CD4-positive, alpha-beta T cell treated with Interleukin-10 for 1 hour (primary cell): ENCODE data around the gene SLC6A19.
A peak's percentile ranks its signal among the peaks of the same experiment; 100 is the strongest.
"Not testable (repeated sequence)": the region's sequence is repeated elsewhere in the genome, so short reads cannot be mapped to it uniquely, and the experiment has no call there.

Experiments used
- DNase-seq: peaks from one replicate; pipeline ENCODE4 v3.0.0-alpha.2; 2020

Gene SLC6A19

DNA sequence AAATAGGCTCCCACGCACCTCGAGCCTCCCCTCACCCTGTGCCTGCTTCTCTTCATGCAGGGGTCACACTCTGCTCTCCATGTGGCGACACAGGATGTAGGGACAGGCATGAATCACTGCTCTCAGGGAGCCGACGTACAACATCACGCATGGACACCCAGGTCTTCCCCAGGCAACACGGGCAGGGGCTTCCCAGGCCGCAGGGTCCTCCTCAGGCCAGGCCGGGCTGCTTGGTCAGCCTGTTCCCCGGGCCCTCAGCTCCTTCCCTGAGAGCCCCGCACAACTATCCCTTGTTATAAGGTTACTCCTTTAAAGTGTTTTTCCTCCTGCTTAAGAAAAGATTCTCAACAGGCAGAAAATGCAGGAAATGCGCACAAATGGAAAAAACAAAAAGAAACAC, 24.8 kb downstream of the SLC6A19 start:
- no peak for DNase-seq

DNA sequence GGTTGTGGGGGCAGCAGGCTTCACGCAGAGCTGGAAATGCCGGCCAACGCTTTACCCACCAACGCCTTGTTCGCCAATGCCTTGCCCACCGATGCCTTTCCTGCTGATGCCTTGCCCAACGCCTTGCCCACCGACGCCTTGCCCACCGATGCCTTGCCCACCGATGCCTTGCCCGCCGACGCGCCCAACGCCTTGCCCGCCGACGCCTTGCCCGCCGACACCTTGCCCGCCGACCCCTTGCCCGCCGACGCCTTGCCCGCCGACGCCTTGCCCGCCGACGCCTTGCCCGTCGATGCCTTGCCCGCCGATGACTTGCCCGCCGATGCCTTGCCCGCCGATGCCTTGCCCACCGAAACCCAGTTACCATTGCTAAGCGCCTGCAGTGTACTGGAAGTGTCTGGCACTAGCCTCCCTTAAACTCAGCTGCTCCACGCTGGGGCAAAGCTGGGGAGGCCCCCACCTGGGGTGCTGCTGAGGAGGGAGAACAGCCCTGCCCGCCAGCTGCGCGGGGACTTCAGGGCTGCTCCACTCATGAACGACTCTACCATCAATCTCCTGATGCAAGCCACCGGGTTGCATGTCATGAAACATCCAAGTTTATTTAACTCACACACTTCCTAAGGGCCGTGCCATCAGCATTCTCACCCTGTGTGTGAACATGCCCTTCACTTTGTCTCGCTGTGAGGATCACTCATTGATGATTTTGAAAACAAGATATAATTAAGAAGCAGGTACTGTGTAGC, 25.6 kb downstream of the SLC6A19 start:
- DNase-seq = no peak

DNA sequence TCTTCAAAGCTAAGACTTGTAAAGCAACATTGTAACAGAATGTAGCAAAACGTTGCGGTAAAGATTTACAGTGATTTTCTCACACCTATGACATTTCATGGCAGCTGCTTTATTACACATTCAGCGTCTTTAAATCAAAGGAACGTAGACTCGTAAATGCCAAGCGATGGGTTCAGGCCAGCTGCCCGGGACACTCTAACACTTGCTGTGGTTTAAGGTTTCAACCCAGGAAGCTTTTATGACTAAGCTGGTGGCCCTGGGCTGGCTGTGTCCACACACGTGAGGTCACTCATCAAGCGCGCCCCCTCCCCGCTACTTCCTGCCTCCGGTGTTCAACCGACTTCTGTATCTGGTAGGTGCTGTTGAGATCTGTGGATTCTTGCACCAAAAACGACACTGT, 26.3 kb downstream of the SLC6A19 start:
- DNase-seq = no peak

DNA sequence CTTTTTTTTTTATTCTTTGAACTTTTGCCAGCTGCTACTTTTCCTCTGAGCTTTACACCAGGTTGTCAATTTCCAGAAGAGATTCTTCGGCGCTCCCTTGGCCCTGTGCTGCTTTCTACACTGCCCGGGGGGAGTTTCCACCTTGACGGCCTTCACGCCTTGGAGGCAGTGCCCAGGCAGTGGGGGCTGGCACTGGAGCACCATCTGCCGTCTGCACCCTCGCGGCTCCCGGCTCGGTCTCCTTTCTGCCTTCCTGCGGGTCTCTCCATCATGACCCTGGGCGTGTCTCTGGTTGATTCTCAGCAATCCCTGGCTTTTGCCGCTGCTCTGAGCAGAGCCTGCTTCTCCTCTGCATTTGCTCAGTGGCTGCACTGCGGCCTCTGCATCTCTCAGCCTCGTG, 26.7 kb downstream of the SLC6A19 start:
- DNase-seq = no peak

DNA sequence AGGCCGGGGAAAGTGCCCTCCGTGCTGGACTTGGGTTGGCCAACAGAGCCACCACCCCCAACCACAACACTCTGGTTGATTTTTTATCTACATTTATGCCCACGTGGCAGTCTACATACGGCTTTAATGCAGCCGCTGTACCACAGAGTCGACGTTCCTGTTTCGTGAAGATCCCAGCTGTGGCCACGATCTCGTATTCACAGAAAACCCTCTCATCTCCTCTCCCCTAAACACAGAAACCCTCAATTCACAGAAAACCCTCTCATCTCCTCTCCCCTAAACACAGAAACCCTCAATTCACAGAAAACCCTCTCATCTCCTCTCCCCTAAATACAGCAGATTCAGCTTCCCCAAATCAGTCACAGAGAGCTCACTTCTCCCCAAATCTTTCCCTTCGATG, 27.6 kb downstream of the SLC6A19 start:
- not testable (repeated sequence) for DNase-seq

DNA sequence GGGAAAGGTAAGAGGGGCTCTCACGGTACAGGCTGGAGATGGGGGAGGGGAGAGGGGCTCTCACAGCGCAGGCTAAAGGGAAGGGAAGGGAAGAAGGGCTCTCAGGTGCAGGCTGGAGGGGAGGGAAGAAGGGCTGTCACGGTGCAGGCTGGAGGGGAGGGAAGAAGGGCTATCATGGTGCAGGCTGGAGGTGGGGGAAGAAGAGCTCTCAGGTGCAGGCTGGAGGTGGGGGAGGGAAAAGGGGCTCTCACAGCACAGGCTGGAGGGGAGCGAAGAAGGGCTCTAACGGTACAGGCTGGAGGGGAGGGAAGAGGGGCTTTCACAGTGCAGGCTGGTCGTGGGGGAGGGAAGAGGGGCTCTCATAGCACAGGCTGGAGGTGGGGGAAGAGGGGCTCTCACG, 28.4 kb downstream of the SLC6A19 start:
- DNase-seq = no peak

DNA sequence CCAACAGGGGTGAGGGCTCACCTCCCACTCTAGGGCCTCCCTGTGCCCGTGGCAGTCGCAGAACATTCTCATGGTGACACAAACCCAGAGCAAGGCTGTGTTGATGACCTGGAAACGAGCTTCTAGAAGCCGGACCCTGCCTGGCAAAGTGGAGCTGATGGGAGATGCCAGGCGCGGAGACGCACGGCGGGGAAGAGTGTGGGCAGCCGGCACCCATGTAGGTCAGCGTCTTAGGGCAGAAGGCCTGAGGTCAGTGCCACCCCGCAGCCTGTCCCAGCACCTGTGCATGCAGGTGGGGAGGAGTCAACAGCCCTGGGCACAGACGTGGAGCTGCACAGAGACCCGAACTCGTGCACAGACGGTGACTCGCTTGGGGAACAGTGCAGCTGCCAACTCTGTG, 29.2 kb downstream of the SLC6A19 start:
- no peak for DNase-seq

DNA sequence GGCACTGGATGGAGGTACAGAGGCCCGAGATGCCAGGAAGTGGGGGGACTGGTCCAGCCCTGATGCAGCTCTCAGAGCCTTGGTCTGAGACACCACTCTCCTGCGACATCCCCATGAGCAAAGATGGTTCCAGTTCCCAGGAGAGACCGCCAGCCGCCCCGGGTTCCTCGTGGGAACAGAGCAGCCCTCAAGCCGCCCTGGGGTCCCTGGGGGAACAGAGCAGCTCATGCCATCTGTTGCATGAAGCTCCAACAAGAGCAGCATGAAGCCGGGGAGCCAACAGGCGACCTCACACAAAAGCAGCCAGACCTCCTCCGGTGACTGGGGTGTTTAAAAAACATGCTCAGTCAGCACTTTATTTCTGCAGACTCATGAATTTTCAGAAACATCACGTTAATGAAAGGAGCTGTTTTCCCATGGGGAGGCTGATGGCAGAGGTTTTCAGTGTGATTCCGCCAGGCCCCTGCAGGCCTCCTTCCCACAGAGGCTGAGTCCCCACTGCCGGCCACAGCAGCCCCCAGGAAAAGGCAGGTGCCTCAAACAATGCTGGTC, 30.0 kb downstream of the SLC6A19 start:
- DNase-seq = no peak

DNA sequence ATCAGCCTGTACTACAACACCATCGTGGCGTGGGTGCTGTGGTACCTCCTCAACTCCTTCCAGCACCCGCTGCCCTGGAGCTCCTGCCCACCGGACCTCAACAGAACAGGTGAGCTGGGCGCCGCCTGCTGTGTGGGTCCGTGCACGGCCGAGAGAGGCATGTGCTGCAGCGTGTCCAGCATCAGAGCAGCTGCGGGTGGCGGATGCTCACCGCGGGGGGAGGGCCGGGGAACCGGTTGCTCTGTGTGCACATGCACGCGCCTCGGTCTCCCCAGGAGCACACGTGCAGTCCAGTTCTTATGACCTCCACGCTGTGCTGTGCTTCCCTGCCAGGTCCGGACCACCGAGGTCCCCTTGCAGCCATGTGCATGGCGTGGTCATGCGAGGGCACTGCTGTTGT, 31.4 kb downstream of the SLC6A19 start:
- no peak for DNase-seq

DNA sequence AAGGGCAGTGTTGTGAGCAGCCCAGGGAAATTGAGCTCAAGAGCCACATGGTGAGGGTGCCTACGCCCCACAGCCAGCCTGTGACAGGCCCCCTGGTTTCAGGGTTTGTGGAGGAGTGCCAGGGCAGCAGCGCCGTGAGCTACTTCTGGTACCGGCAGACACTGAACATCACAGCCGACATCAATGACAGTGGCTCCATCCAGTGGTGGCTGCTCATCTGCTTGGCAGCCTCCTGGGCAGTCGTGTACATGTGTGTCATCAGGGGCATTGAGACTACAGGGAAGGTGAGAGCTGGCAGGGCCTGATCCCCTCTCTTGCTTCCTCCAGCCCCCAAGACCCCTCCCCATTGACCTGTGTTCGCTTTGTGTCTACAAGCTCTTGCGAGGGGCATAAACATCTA, 34.0 kb downstream of the SLC6A19 start:
- no peak for DNase-seq

DNA sequence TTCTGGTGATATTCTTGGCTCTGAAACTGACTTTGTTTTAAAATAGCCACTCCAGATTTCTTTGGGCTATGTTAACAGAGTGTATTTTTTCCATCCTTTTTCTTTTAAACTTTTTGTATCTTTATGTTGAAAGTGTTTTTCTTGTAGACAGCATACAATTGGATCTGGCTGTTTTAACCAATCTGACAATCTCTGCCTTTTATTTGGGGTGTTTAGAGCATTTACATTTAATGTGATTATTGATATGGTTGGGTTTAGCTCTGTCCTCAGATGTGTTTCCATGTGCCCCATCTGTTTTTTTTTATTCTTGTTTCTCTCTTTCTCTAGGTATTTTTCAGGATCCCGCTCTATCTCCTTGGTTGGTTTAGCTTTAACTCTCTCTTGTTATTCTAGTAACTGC, 34.4 kb downstream of the SLC6A19 start:
- no peak for DNase-seq

DNA sequence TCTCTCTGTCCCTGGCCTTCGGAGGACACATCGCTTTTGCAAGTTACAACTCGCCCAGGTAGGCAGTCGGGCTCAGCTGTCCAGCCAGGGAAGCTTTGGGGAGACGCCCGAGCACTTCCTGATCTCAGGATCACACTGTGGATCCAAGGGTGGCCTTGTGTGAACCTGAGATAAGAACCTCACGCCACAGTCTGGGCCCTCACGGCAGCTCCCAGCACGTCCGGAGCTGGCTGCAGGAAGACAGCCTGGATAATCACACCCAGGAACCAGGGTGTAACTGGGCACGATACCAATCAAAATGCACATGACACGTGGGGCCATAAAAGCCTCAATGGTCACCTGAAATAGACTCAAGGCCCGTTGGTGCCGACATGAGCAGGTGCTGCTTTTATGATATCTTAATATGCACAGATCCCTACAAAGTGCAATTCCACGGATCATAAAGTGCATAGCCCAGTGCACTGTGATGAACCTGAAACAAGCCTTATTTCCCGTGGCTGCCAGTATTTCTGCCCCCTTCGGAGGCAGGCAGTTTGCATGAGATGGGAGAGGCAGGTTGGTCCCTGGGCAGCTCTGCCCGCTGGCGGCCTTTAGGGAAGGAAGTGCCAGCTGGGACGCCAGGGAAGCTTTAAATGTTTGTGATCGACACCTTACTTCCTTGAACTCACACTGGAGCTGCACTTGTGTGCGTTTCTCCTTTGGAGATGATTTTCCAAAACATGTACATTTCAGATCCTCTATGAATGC, 38.3 kb downstream of the SLC6A19 start:
- no peak for DNase-seq

DNA sequence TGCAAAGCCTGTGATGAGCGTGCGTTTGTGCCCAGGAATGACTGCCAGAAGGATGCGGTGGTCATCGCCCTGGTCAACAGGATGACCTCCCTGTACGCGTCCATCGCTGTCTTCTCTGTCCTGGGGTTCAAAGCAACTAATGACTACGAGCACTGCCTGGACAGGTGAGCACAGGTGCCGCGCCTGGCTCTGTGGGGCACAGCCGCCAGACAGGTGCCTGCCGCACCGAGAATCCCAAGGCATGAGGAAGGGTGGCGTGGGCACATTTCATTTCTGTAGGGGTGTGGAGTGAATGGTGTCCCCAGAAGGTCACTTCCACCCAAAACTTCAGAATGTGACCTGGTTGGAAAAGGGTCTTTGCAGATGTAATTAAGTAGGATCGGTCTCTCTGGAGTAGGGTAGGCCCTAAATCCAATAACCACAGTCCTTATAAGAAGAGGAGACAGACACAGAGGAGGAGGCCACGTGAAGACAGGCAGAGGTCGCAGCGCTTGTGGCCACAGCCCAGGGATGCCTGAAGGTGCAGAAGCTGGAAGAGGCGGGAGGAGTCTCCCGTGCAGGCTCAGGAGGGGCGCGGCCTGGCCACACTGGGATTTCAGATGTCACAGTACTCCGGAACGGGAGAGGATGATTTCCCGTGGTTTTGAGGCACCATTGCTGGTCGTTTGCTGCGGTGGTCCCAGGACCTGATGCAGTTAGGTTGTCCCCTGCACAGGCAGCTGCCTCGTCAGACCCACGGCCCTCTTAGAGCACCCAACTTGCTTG, 39.3 kb downstream of the SLC6A19 start:
- no peak for DNase-seq

DNA sequence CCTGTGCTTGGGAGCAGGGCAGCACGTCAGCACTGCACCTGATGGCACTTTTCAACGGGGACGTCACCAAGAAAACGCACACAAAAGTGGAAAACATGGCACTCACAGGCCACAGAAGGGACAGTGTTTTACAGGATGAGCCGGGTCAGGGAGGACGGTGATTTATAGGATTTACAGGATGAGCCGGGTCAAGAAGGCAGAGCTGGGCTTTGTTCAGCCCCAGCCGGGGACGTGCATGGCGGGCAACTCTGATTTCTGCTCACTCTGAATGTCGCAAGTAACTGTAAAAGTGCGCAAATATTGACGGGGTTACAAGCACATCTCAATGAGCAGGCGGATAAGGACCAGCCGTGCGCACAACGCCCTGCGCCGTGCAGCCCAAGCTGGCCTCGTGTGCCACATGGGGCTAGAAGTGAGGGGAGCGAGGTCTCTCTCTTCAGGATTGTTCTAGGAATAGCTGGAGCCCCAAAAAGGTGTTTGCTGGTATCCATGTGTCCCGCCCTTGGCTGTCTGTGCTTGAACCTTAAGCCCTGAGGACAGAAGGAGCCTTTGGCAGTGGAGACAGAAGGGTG, 40.2 kb downstream of the SLC6A19 start:
- DNase-seq = no peak

DNA sequence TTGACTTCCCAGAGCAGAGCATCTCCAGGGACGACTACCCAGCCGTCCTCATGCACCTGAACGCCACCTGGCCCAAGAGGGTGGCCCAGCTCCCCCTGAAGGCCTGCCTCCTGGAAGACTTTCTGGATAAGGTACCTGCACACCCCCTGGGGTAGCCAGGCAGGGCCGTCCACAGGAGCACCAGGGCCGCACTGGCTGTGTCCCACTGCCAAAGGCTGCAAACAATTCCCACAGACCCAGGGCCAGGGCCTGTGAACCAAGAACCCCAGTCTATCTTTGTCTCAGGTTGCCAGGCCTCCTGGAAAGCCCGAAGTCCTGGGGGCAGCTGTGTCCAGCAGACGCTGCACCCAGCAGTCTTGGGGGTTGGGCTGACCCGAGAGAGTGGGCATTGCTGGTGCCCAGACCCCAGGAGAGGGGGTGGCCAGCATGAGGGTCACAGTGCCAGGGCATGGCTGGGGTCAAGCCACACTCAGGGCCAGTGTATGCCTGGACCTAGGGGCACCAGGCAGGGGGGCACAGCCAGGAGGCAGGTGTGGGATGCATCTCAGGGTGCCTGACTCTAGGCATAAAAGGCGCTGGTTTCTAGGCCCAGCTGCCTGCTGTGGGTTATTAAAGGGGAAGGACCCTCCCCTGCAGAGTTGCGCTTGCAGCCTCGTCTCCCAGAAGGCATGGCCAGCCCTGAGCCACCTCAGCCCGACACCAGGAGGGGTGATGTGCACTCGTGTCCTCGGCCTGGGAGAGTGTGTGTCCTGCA, 41.5 kb downstream of the SLC6A19 start:
- no peak for DNase-seq

DNA sequence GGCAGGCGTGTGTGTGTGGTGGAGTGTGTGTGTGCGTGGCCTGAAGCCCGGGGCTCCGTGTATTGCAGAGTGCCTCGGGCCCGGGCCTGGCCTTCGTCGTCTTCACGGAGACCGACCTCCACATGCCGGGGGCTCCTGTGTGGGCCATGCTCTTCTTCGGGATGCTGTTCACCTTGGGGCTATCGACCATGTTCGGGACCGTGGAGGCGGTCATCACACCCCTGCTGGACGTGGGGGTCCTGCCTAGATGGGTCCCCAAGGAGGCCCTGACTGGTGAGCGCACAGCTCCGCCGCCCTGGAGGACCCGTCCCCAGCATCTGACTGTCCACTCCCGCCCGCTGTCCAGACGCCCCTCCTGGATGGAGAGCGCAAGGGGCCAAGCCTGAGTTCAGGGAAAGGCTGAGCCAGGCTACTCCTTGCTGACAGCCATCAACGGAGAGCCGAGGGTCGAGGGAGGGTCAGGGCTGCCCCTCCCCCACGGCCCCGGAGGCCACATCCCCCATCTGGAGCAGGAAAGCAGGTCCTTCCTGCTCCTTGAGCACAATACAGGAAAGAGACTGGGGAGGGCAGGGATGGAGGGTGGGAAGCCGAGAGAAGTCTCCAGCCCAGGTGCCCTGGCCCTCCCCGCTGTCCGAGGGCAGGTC, 42.2 kb downstream of the SLC6A19 start:
- DNase-seq = no peak

DNA sequence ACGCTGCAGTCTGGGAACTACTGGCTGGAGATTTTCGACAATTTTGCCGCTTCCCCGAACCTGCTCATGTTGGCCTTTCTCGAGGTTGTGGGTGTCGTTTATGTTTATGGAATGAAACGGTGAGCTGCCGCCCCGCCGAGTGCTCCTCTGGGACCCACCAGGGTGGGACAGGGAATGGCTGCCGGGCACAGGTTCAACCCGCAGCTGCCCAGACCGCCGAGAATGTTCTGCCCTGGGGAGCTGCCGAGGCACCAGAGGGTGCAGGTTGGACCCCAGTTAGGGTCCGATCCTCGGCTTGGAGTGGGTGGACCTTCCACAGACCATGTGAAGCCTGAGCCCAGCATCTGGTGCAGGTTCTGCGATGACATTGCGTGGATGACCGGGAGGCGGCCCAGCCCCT, 42.9 kb downstream of the SLC6A19 start:
- DNase-seq = no peak

DNA sequence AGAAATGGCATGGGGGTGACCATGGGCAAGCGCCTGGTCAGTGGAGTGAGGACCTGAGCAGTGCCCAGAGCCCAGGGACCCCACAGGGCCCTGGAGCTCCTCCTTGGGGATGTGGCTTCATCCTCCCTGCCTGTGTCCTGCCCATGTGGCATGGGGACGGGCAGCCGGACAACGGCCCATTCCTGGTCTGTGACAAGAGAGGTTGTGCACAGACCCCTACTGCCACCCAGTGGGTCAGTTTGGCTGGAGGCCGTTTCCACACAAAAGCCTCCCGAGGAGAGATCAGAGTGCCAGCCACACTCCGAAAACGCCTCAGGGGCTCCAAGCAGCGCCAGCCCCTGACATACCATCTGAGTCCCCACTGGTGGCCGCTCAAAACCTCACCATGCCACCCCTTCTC, 43.6 kb downstream of the SLC6A19 start:
- DNase-seq = no peak

DNA sequence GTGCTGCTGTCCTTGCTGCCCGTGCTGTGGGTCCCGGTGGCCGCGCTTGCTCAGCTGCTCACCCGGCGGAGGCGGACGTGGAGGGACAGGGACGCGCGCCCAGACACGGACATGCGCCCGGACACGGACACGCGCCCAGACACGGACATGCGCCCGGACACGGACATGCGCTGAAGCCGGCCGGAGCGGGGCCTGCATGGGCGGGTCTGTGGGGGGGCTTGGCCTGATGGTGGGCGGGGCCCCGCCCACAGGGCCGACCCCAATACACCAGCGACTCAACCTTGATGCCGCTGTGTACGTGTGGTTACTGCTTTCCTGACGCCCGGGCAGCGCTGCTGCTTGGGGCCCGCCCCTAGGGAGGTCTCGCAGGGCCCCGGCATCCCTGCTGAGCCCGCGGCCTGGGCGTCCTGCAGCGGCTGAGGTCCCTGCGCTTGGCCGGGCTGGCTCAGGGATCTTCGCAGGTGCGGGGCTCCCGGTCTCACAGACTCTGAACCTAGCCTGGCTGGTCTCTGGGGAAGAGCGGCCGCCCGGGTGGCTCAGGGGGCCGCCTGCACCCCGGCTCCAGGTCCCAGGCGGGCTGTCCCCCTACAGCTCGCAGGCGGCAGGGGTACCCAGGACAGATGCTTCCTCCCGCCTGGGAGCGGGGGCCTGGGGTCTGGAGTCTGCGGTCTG, 44.6 kb downstream of the SLC6A19 start:
- no peak for DNase-seq

DNA sequence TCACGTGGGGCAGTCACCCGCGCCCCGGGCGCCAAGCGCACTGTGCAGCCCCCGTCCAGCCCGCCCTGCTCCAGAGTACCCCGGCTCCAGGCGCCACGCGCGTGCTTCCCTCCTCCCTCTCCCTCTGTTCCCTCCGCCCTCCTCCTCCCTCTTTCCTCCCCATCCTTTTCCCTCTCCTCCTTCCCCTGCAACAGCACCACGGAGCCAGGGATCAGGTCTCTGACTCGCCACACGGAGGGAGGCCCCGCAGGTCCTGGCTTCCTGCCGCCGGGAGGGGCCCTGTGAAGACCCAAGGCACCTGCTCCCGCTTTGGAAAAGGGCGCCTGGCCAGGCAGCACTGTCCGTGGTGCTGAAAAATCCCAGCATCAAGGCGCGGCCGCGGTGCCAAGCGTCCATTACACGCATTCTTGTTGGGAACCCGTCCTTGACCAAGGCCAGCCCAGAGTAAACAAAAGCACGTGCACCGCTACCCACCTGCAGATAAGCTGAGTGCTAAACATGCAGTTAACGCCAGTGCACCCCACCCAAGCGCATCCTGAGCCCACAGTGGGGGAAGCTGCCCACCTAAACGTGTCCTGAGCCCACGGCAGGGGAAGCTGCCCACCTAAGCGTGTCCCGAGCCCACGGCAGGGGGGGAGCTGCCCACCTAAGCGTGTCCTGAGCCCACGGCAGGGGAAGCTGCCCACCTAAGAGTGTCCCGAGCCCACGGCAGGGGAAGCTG, 45.5 kb downstream of the SLC6A19 start:
- peak; percentile 4 for DNase-seq

DNA sequence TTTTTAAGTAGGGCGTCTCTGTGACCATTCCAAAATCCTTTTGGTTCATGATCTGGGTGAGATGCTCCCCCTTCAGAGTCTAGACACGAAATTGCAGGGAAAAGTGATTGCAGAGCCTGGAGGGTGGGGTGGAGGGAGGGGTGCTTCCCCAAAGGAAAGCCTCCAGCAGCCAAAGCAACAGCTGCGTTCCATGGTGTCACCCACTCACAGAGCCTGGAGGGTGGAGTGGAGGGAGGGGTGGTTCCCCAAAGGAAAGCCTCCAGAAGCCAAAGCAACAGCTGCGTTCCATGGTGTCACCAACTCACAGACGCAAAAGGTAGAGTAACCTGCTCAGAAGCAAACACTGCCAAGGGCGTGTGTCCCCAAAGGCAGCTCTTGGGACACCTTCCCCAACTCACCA, 46.4 kb downstream of the SLC6A19 start:
- no peak for DNase-seq
